Hair follicle dermal papilla cell (primary cell): ENCODE results near the gene INHBA. TPM values are rescaled to one million over a fixed set of nuclear protein-coding genes. Genes with fewer than 3 reads are reported as not detected.

Source experiments
- total RNA-seq: library from RNA; depleted of rRNA; stranded (reverse); fragments of >200 nt; gene quantifications from 2 replicates; pipeline ENCODE4 v1.2.3, GENCODE V29; 2012

Gene INHBA
- 67.7 and 78.7 TPM in 2 replicates for total RNA-seq

DNA sequence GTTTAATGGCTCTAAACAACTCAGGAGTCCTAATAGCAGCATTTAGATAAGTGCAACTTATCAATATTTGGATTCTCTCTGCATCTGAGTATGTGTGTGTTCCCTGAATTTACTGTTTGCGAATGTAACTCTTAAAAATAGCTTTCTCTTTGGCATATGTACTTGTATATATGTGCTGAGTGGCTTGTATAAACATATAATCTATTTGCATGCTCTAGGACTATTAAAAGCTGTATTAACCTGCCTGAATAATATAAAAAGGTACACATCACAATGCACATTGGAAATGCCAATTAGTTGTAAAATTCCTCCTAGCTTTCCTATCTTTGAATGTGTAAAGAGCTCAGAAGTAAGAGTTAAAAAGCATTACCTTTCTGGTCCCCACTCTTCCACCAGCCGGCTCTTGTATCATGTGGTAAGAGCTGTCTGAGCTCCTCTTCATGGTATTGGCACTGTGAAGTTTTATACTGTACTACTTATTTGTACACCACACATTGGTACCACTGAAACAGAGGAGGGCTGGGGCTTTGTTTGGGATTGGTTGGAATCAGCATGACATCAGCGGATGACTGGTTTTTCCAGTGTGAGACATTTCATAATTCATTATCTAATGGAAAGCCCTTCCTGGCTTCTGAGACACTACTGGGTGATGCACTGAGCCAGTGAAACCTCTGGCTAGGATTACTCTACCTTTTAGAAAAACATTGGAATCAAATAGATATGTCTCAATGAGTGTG is at the start of gene INHBA:
INHBA (minus strand) TSS at position 456 of the 737 bp plus-strand sequence. CDS start 2,716 bp downstream, outside the sequence.

